Spleen (tissue), 7 donors: ENCODE measurements around the gene ID4.

Experiments used
- CTCF ChIP-seq, 11 experiments: fragments of 200-600 bp in 7 of 11; fragments of 450-650 bp in 4 of 11; sonication (generic) in 4 of 11; IDR thresholded peaks in 8 of 11; conservative IDR thresholded peaks in 3 of 11; 1 replicate in 7 of 11; 2 replicates in 4 of 11; pipeline versions ENCODE4 v1.4.0 to v1.8.0; 2016 to 2021; ENCODE audit warnings: antibody characterized with exemption in 11 of 11, inconsistent platforms in 4 of 11, mild to moderate bottlenecking in 1 of 11
- POLR2A ChIP-seq, 3 donors: fragments of 450-650 bp; IDR thresholded peaks; one replicate each; pipeline ENCODE4 v1.5.1; 2017; ENCODE audit warnings: antibody characterized with exemption in 3 of 3, mild to moderate bottlenecking in 1 of 3
- POLR2AphosphoS5 ChIP-seq, 3 donors: sonication (generic); formaldehyde crosslinking; IDR thresholded peaks; one replicate each; pipeline ENCODE4 v1.5.1; 2017; ENCODE audit warnings: antibody characterized with exemption in 3 of 3
- donor health status: DM: no; HTN: no; CAD: no; lungs with moderate emphysema.
- donor health status: DM: no; HTN: no; CAD: no.
- donor health status: DM: no; HTN: no; CAD: no.

- no peak for TF ChIP-seq POLR2A (IDR thresholded peaks at IDR 0.05)
- no peak for TF ChIP-seq CTCF (IDR thresholded peaks at IDR 0.05 in 8 of 11, conservative IDR thresholded peaks at IDR 0.05 in 3 of 11)
- TF ChIP-seq POLR2AphosphoS5 (IDR thresholded peaks at IDR 0.05) = no peak
Measured at GRCh38 chr6:19880066-19880465, 42.9 kb downstream of the ID4 start.
